Gastrocnemius medialis (tissue), 4 donors: Measurements from ENCODE around the gene NR3C2. TPM values are rescaled to one million over a fixed set of nuclear protein-coding genes. Genes with fewer than 3 reads are reported as not detected.

Experiments
- ATAC-seq, 2 donors: fragments of 150-250 bp; one replicate each; pipeline ENCODE4 v1.9.1; 2016
- DNase-seq, 2 donors: peaks; one replicate each; pipeline ENCODE4 v3.0.0-alpha.2; 2019
- H3K27ac ChIP-seq, 4 donors: fragments of 200-600 bp; sonication (generic); 1 replicate in 1 of 4; 2 replicates in 3 of 4; pipeline ENCODE4 v1.5.1; 2016 to 2018; ENCODE audit warnings: mild to moderate bottlenecking in 2 of 4, moderate library complexity in 1 of 4
- H3K27me3 ChIP-seq, 3 donors: fragments of 200-600 bp; sonication (generic) in 2 of 3; 1 replicate in 1 of 3; 2 replicates in 2 of 3; pipeline versions ENCODE4 v1.5.1 to v1.6.0; 2016 to 2019; ENCODE audit warnings: mild to moderate bottlenecking in 1 of 3, moderate library complexity in 1 of 3
- H3K36me3 ChIP-seq, 2 donors: fragments of 200-600 bp; sonication (generic) in 1 of 2; one replicate each; pipeline ENCODE4 v1.5.1; 2017 to 2018
- H3K4me1 ChIP-seq, 2 donors: fragments of 200-600 bp; sonication (generic) in 1 of 2; one replicate each; pipeline ENCODE4 v1.5.1; 2016 to 2017; ENCODE audit warnings: mild to moderate bottlenecking in 2 of 2
- H3K4me3 ChIP-seq, 4 donors: fragments of 200-600 bp; sonication (generic) in 3 of 4; 1 replicate in 1 of 4; 2 replicates in 3 of 4; pipeline ENCODE4 v1.5.1; 2016 to 2019; ENCODE audit warnings: mild to moderate bottlenecking in 2 of 4
- H3K9me3 ChIP-seq, 3 donors: fragments of 200-600 bp; sonication (generic) in 2 of 3; 1 replicate in 1 of 3; 2 replicates in 2 of 3; pipeline ENCODE4 v1.5.1; 2016 to 2019
- POLR2A ChIP-seq, 2 donors: fragments of 450-650 bp; IDR thresholded peaks; one replicate each; pipeline ENCODE4 v1.6.1; 2017; ENCODE audit warnings: antibody characterized with exemption in 2 of 2, mild to moderate bottlenecking in 2 of 2, moderate library complexity in 2 of 2
- in situ Hi-C, 4 donors: fragments of 200-750 bp; cut with MboI; loops; one replicate each; pipeline versions ENCODE4 v1.15.0 to v1.8.0; 2017; ENCODE audit warnings: low sequenced_read_pairs in 4 of 4
- intact Hi-C: fragments of 100-400 bp; cut with DNase I; formaldehyde crosslinking; loops from one replicate; pipeline ENCODE4 v1.15.1; 2023; ENCODE audit warnings: low total_unique reads
- total RNA-seq, 4 donors: library from RNA; depleted of rRNA; stranded (reverse); fragments of >200 nt; gene quantifications; one replicate each; pipeline versions ENCODE4 v1.1.0 to v1.2.3, GENCODE V29; 2016
- TF ChIP-seq, protein P1 (sequence below), 5 experiments: fragments of 450-650 bp in 3 of 5; fragments of 200-600 bp in 2 of 5; sonication (generic) in 2 of 5; IDR thresholded peaks in 4 of 5; conservative IDR thresholded peaks in 1 of 5; 1 replicate in 4 of 5; 2 replicates in 1 of 5; pipeline ENCODE4 v1.5.1; 2016 to 2019; ENCODE audit warnings: antibody characterized with exemption in 5 of 5, mild to moderate bottlenecking in 3 of 5, moderate library complexity in 3 of 5

NR3C2 gene
- total RNA-seq, 4 donors from 2014 or later = 5.6 to 10.4 (median 8.1) TPM

DNA sequence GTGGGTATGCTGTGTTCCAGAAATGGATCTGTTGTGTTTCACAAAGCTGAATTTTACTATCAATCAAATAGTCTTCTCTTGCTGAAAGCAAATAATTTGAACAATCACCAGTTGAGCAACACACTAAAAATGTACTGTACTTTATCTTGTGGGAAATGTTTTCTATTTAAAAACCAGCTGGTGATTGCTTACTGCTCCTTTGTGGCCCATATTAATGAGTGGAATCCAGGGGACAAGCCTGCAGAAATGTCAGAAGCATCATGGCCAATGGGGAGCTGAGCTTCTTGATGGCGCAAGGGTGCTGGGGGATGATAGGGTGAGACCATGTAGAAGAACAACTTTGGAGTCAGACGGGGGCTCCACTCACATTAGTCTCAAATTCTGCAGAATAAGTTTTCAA, 364.2 kb downstream of the NR3C2 start:
- intact Hi-C loops = no loop called here
- TF ChIP-seq, protein P1, sequence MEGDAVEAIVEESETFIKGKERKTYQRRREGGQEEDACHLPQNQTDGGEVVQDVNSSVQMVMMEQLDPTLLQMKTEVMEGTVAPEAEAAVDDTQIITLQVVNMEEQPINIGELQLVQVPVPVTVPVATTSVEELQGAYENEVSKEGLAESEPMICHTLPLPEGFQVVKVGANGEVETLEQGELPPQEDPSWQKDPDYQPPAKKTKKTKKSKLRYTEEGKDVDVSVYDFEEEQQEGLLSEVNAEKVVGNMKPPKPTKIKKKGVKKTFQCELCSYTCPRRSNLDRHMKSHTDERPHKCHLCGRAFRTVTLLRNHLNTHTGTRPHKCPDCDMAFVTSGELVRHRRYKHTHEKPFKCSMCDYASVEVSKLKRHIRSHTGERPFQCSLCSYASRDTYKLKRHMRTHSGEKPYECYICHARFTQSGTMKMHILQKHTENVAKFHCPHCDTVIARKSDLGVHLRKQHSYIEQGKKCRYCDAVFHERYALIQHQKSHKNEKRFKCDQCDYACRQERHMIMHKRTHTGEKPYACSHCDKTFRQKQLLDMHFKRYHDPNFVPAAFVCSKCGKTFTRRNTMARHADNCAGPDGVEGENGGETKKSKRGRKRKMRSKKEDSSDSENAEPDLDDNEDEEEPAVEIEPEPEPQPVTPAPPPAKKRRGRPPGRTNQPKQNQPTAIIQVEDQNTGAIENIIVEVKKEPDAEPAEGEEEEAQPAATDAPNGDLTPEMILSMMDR (IDR thresholded peaks at IDR 0.05 in 4 of 5, conservative IDR thresholded peaks at IDR 0.05 in 1 of 5) = no peak
- TF ChIP-seq POLR2A (IDR thresholded peaks at IDR 0.05) = no peak
- DNase-seq (no peak), ATAC-seq (no peak)
- in situ Hi-C loops = no loop called here
- Histone ChIP-seq H3K27ac (no peak overlapping the region), H3K9me3 (no peaks in the 10 kb centered on the region), H3K4me3 (no peak overlapping the region), H3K27me3 (no peaks in the 10 kb centered on the region), H3K4me1 (peaks cover 26 to 27% of the 10 kb centered on the region in 2 donors), H3K36me3 (peaks cover 3 to 14% of the 10 kb centered on the region in 2 donors)

DNA sequence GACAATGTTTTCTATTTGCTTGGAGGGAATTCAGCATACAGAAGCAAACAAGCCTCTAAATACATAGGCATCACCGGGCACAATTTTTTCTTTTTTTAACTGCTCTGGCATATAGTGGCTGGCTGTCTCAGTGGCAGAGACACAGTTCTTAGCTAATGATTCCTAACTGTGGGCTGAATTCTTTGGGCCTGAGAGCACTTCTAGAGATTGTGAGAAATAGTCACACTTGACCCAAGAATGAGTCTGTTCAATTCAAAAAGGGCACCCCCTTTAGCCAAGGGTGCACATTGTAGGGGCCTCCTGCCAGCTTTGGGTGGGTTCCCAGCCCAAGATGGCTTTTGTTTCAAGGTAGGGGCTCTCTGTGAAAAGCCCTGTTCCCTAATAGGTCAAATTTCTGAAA, 364.6 kb downstream of the NR3C2 start:
- peaks cover 3 to 14% of the 10 kb centered on the region in 2 donors for H3K36me3 ChIP-seq
- TF ChIP-seq, protein P1 (IDR thresholded peaks at IDR 0.05 in 4 of 5, conservative IDR thresholded peaks at IDR 0.05 in 1 of 5) = no peak
- TF ChIP-seq POLR2A (IDR thresholded peaks at IDR 0.05) = no peak
- H3K27me3 ChIP-seq = no peaks in the 10 kb centered on the region
- H3K4me1 ChIP-seq = peaks cover 26 to 27% of the 10 kb centered on the region in 2 donors
- intact Hi-C loops (no loop called here), in situ Hi-C loops (no loop called here)
- no peak overlapping the region for H3K27ac ChIP-seq
- ATAC-seq (no peak), DNase-seq (no peak)
- H3K9me3 ChIP-seq = no peaks in the 10 kb centered on the region
- H3K4me3 ChIP-seq = no peak overlapping the region

DNA sequence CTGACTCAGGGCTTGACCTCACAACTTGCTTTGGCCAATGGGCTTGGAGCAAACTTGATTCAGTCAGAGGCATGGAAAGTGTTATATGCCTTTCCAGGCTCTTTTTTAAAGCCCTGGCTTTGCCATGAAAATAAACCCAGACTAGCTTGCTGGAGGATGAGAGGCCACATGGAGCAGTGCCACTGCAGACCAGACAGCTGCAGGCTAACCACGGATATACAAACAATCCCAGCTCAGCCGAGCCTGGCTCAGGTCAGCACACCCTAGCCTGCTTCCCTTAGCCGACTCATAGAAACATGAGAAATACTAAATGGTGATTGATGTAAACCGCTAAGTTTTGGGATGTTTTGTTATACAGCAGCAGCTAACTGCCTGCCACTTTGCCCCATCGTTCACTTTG, 365.2 kb downstream of the NR3C2 start:
- H3K27me3 ChIP-seq = no peaks in the 10 kb centered on the region
- peak overlapping the region in 1 of 4 donors; percentile 2 for H3K27ac ChIP-seq
- DNase-seq = no peak
- no peak for ATAC-seq
- intact Hi-C loops = no loop called here
- no peak for TF ChIP-seq POLR2A (IDR thresholded peaks at IDR 0.05)
- TF ChIP-seq, protein P1 (IDR thresholded peaks at IDR 0.05 in 4 of 5, conservative IDR thresholded peaks at IDR 0.05 in 1 of 5) = no peak
- peaks cover 3 to 18% of the 10 kb centered on the region in 2 donors for H3K36me3 ChIP-seq
- in situ Hi-C loops = no loop called here
- H3K4me1 ChIP-seq = peaks cover 26 to 27% of the 10 kb centered on the region in 2 donors
- no peaks in the 10 kb centered on the region for H3K9me3 ChIP-seq
- H3K4me3 ChIP-seq = no peak overlapping the region

DNA sequence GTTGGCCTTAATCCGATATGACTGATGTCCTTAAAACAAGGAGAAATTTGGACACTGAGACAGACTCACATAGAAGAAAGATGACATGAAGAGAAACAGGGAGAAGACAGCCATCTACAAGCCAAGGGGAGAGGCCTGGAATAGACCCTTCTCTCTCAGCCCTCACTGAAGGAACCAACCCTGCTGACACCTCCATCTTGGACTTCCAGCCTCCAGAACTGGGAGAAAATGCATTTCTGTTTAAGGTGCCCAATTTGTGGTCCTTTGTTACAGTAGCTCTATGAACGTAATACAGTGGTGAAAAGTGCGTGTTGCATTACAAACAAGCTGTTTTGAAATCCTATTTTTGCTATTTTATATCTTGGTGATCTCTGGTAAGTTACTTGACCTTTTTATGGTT, 366.8 kb downstream of the NR3C2 start:
- Histone ChIP-seq H3K27ac (no peak overlapping the region), H3K4me1 (peaks cover 31 to 32% of the 10 kb centered on the region in 2 donors), H3K27me3 (no peaks in the 10 kb centered on the region), H3K36me3 (peaks cover under 1 to 8% of the 10 kb centered on the region in 2 donors), H3K4me3 (no peak overlapping the region), H3K9me3 (no peaks in the 10 kb centered on the region)
- ATAC-seq (no peak), DNase-seq (no peak)
- intact Hi-C loops = no loop called here
- TF ChIP-seq, protein P1 (IDR thresholded peaks at IDR 0.05 in 4 of 5, conservative IDR thresholded peaks at IDR 0.05 in 1 of 5) = no peak
- TF ChIP-seq POLR2A (IDR thresholded peaks at IDR 0.05) = no peak
- in situ Hi-C loops = no loop called here

DNA sequence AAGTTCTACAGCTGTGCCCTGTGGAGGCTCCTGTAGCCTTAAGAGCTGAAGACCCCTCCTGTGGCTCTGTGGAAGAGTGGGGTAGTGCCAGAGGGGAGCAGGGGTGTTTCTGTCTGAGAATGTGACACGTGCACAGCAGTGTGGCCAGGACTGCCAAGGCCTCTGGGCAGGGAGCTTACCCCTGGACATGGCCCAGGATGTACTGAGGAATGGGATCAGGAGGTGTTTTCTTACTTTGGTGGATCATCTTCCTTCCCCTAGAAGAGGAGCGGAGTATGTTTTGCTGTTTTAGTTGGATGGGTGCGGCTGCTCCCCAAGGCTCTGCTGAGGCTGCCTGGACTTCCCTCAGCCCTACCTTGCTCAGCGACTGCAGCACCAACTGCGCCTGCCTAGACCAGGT, 367.8 kb downstream of the NR3C2 start:
- ATAC-seq (peak; percentile 75 to 78), DNase-seq (peak; percentile 48 to 52)
- Histone ChIP-seq H3K27ac (peak overlapping the region in 2 of 4 donors; percentile 50 to 70), H3K4me1 (peaks cover 36 to 41% of the 10 kb centered on the region in 2 donors), H3K36me3 (peaks cover 0 to 5% of the 10 kb centered on the region in 2 donors), H3K27me3 (no peaks in the 10 kb centered on the region), H3K4me3 (no peak overlapping the region), H3K9me3 (no peaks in the 10 kb centered on the region)
- no peak for TF ChIP-seq POLR2A (IDR thresholded peaks at IDR 0.05)
- TF ChIP-seq, protein P1 (IDR thresholded peaks at IDR 0.05 in 4 of 5, conservative IDR thresholded peaks at IDR 0.05 in 1 of 5) = no peak
- intact Hi-C loops = no loop called here
- in situ Hi-C loops = no loop called here
